Choroid plexus epithelial cell (primary cell): ENCODE results near the gene TBCA.

Experiments
- DNase-seq: peaks from one replicate; pipeline ENCODE4 v3.0.0-alpha.2; 2010; ENCODE audit warnings: low read depth
- H3K4me3 ChIP-seq: 2 replicates; pipeline ENCODE4 v1.5.1; 2011; ENCODE audit warnings: low read depth, mild to moderate bottlenecking, control low read depth, low read length, moderate library complexity
- CTCF ChIP-seq: conservative IDR thresholded peaks from 2 replicates; pipeline ENCODE4 v1.5.1; 2011; ENCODE audit warnings: low read depth, mild to moderate bottlenecking, control low read depth, inconsistent platforms, low read length, moderate library complexity

TBCA gene

GRCh38 chr5:77775790-77776553 is at the start of gene TBCA:
Gene TBCA, minus strand, starts transcription at chr5:77776339. Its CDS starts 82 bp downstream, at chr5:77776257.
- H3K4me3 ChIP-seq: peak within 1 kb of the TSS; percentile 81
- peak; percentile 16 for TF ChIP-seq CTCF
- DNase-seq: peak; percentile 93

- DNase-seq: no peak
- no peak overlapping the region for H3K4me3 ChIP-seq
- TF ChIP-seq CTCF: no peak
These were observed 48.8 kb upstream of the TBCA start for GRCh38 chr5:77824981-77825380.

GRCh38 chr5:77816686-77817085 is 40.5 kb upstream of the TBCA start:
- H3K4me3 ChIP-seq: no peak overlapping the region
- no peak for DNase-seq
- no peak for TF ChIP-seq CTCF

GRCh38 chr5:77812926-77813589 is 36.9 kb upstream of the TBCA start:
- TF ChIP-seq CTCF: no peak
- H3K4me3 ChIP-seq: no peak overlapping the region
- DNase-seq: no peak

- no peak for TF ChIP-seq CTCF
These were observed 30.2 kb upstream of the TBCA start for GRCh38 chr5:77806213-77806843.

GRCh38 chr5:77798456-77798855 is 22.3 kb upstream of the TBCA start:
- no peak for TF ChIP-seq CTCF
- no peak overlapping the region for H3K4me3 ChIP-seq
- DNase-seq: no peak

More at GRCh38 chr5:77806213-77806843, 30.2 kb upstream of the TBCA start:
- peak; percentile 13 for DNase-seq
- peak overlapping the region; percentile 12 for H3K4me3 ChIP-seq
